Esophagus squamous epithelium (tissue), 5 donors: Measurements from ENCODE around the gene CCDC197. TPM values are rescaled to one million over a fixed set of nuclear protein-coding genes. Genes with fewer than 3 reads are reported as not detected.

Source experiments
- DNase-seq: peaks from one replicate; lab custom pipeline; 2025; lab: John Stamatoyannopoulos, UW
- H3K27ac ChIP-seq, 4 donors: fragments of 200-600 bp; sonication (generic); one replicate each; pipeline ENCODE4 v1.5.1; 2016 to 2019; ENCODE audit warnings: mild to moderate bottlenecking in 1 of 4
- H3K27me3 ChIP-seq, 4 donors: fragments of 200-600 bp; sonication (generic); 1 replicate in 3 of 4; 2 replicates in 1 of 4; pipeline versions ENCODE4 v1.5.1 to v1.6.0; 2017 to 2021; ENCODE audit warnings: antibody characterized with exemption in 1 of 4
- H3K36me3 ChIP-seq, 3 donors: fragments of 200-600 bp; sonication (generic); one replicate each; pipeline ENCODE4 v1.5.1; 2016 to 2019
- H3K4me1 ChIP-seq, 3 donors: fragments of 200-600 bp; sonication (generic); one replicate each; pipeline ENCODE4 v1.5.1; 2017 to 2019
- H3K4me3 ChIP-seq, 4 donors: fragments of 200-600 bp; sonication (generic); 1 replicate in 3 of 4; 2 replicates in 1 of 4; pipeline ENCODE4 v1.5.1; 2016 to 2019; ENCODE audit warnings: mild to moderate bottlenecking in 2 of 4, moderate library complexity in 1 of 4
- H3K9me3 ChIP-seq, 3 donors: fragments of 200-600 bp; sonication (generic); one replicate each; pipeline ENCODE4 v1.5.1; 2016 to 2019
- POLR2A ChIP-seq, 4 donors: fragments of 450-650 bp; IDR thresholded peaks; one replicate each; pipeline ENCODE4 v1.6.1; 2017; ENCODE audit warnings: antibody characterized with exemption in 4 of 4, mild to moderate bottlenecking in 4 of 4, moderate library complexity in 3 of 4
- WGBS, 2 donors: methylation state at CpG; one replicate each; pipeline ENCODE4 v1.1.5; 2018; 5-methylcytosine and 5-hydroxymethylcytosine counted together
- intact Hi-C: fragments of 100-400 bp; cut with DNase I; formaldehyde crosslinking; loops from one replicate; pipeline ENCODE4 v1.15.0; 2022
- total RNA-seq, 4 donors: library from RNA; depleted of rRNA; stranded (reverse); fragments of >200 nt; gene quantifications; one replicate each; pipeline ENCODE4 v1.1.0, GENCODE V29; 2016
- TF ChIP-seq, protein P1 (sequence below), 6 experiments: fragments of 450-650 bp in 4 of 6; fragments of 200-600 bp in 2 of 6; sonication (generic) in 2 of 6; IDR thresholded peaks; one replicate each; pipeline ENCODE4 v1.5.1; 2016 to 2019; ENCODE audit warnings: antibody characterized with exemption in 6 of 6, mild to moderate bottlenecking in 4 of 6, moderate library complexity in 4 of 6
- donor health status: DM: yes; HTN: yes; CAD: no.

Gene CCDC197
- total RNA-seq, 4 donors from 2014 or later = not detected

DNA sequence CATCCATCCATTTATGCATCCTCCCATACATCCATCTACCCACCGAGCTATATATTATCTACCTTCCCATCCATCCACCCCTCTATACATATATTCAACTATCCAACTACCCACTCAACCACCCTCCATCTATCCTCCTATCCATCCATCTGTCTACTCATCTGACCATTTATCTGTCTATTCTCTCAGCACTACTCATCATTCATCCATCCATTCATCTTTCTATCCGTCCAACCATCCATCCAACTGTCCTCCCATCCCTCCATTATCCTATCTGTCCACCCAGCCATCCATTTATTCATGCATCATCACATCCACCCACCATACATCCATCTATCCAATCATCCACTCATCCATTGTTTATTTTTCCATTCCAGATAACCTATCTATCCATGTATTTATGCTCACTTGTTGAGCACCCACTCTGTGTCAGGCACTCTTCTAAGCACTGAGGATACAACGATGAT lies 32.2 kb upstream of the CCDC197 start:
- Histone ChIP-seq H3K9me3 (no peaks in the 10 kb centered on the region), H3K4me3 (no peak overlapping the region), H3K36me3 (no peaks in the 10 kb centered on the region), H3K27ac (peak overlapping the region in 3 of 4 donors; percentile 45 to 84 (median 72)), H3K27me3 (no peaks in the 10 kb centered on the region), H3K4me1 (peaks cover 6 to 78% (median 31%) of the 10 kb centered on the region in 3 donors)
- no peak for DNase-seq
- no peak for TF ChIP-seq POLR2A (IDR thresholded peaks at IDR 0.05)
- TF ChIP-seq, protein P1, sequence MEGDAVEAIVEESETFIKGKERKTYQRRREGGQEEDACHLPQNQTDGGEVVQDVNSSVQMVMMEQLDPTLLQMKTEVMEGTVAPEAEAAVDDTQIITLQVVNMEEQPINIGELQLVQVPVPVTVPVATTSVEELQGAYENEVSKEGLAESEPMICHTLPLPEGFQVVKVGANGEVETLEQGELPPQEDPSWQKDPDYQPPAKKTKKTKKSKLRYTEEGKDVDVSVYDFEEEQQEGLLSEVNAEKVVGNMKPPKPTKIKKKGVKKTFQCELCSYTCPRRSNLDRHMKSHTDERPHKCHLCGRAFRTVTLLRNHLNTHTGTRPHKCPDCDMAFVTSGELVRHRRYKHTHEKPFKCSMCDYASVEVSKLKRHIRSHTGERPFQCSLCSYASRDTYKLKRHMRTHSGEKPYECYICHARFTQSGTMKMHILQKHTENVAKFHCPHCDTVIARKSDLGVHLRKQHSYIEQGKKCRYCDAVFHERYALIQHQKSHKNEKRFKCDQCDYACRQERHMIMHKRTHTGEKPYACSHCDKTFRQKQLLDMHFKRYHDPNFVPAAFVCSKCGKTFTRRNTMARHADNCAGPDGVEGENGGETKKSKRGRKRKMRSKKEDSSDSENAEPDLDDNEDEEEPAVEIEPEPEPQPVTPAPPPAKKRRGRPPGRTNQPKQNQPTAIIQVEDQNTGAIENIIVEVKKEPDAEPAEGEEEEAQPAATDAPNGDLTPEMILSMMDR (IDR thresholded peaks at IDR 0.05) = no peak
- WGBS, 2 donors = 80 to 89% methylated on average over 3 of the region's 3 CpGs
- intact Hi-C loops = no loop called here

- no peak for TF ChIP-seq POLR2A (IDR thresholded peaks at IDR 0.05)
- TF ChIP-seq, protein P1 (IDR thresholded peaks at IDR 0.05) = no peak
- Histone ChIP-seq H3K4me1 (peaks cover 1 to 78% (median 31%) of the 10 kb centered on the region in 3 donors), H3K9me3 (no peaks in the 10 kb centered on the region), H3K27me3 (no peaks in the 10 kb centered on the region), H3K27ac (peak overlapping the region; percentile 54 to 84 (median 65)), H3K4me3 (no peak overlapping the region), H3K36me3 (no peaks in the 10 kb centered on the region)
- 8 to 34% methylated on average over 2 to 3 of the region's 3 CpGs for WGBS, 2 donors
- DNase-seq = no peak
- intact Hi-C loops = no loop called here
Observed at GRCh38 chr14:93965287-93965821, 31.7 kb upstream of the CCDC197 start.

- intact Hi-C loops = no loop called here
Observed at GRCh38 chr14:93965946-93966474, 31.1 kb upstream of the CCDC197 start.

DNA sequence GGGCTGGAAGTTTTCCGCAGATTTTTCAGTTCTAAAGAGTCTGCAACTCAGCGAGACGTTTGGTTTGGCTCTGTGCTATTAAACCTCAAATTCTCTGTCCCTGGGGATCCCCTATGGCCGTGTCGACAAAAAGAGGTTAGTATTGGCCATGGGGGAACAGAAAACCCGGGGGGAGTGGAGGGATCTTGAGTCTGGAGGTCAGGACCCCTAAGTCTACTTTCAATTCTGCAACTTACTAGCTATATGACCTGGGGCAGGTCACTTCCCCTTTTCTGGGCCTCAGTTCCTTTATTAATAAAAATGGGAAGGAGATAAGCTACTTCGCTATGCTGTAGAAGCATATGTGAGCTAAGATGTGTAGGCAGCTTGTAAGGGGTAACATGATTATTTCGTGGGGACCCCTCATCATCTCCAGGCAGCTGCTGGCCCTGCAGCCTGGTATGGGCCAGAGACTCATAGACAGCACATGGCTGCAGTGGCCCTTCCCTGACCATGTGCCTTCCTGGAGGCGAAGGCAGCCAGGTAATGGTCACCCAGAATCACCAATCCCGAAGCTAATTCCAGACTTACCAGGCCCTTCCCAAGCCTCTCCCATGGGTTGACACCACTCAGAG lies 29.4 kb upstream of the CCDC197 start:
- no peak for DNase-seq
- H3K4me3 ChIP-seq = no peak overlapping the region
- H3K9me3 ChIP-seq = no peaks in the 10 kb centered on the region
- intact Hi-C loops = no loop called here
- H3K36me3 ChIP-seq = no peaks in the 10 kb centered on the region
- no peaks in the 10 kb centered on the region for H3K27me3 ChIP-seq
- 77 to 82% methylated on average over 9 of the region's 10 CpGs for WGBS, 2 donors
- H3K27ac ChIP-seq = peak overlapping the region in 2 of 4 donors; percentile 76 to 84
- peaks cover 0 to 82% (median 32%) of the 10 kb centered on the region in 3 donors for H3K4me1 ChIP-seq
- no peak for TF ChIP-seq POLR2A (IDR thresholded peaks at IDR 0.05)
- TF ChIP-seq, protein P1 (IDR thresholded peaks at IDR 0.05) = no peak

More at GRCh38 chr14:93965946-93966474, 31.1 kb upstream of the CCDC197 start:
- no peaks in the 10 kb centered on the region for H3K27me3 ChIP-seq
- no peak for TF ChIP-seq POLR2A (IDR thresholded peaks at IDR 0.05)
- TF ChIP-seq, protein P1 (IDR thresholded peaks at IDR 0.05) = no peak
- H3K36me3 ChIP-seq = no peaks in the 10 kb centered on the region
- peaks cover 0 to 79% (median 26%) of the 10 kb centered on the region in 3 donors for H3K4me1 ChIP-seq
- no peak overlapping the region for H3K4me3 ChIP-seq
- no peak for DNase-seq
- 93% methylated on average over 2 to 3 of the region's 3 CpGs for WGBS, 2 donors
- peak overlapping the region; percentile 54 to 84 (median 65) for H3K27ac ChIP-seq
- no peaks in the 10 kb centered on the region for H3K9me3 ChIP-seq
